SW480 (cell line): ENCODE data around the gene ZBTB25.
A peak's percentile ranks its signal among the peaks of the same experiment; 100 is the strongest.

Source experiments
- DNase-seq: peaks from one replicate; pipeline ENCODE4 v3.0.0-alpha.2; 2016; ENCODE audit warnings: low spot score

ZBTB25 gene

DNA sequence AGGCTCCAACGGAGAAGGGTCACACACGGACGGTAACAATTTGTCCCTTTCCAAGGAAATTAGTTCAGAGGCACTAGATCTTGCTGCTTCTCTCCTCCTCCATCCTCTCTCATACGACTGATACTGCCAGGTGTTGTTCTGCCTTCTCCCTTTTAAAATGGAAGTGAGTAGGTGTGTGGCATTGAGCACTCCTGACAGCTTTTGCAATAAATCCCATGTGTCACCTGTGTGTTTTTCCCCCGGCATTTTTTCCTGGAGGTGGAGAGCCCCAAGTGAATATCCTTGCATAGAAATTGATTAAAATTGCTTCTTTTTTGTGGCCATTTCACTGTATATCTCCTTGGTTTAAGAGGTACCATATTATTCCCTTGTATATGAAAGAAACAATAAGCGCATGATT is 64.5 kb downstream of the ZBTB25 start:
- DNase-seq, result no peak

DNA sequence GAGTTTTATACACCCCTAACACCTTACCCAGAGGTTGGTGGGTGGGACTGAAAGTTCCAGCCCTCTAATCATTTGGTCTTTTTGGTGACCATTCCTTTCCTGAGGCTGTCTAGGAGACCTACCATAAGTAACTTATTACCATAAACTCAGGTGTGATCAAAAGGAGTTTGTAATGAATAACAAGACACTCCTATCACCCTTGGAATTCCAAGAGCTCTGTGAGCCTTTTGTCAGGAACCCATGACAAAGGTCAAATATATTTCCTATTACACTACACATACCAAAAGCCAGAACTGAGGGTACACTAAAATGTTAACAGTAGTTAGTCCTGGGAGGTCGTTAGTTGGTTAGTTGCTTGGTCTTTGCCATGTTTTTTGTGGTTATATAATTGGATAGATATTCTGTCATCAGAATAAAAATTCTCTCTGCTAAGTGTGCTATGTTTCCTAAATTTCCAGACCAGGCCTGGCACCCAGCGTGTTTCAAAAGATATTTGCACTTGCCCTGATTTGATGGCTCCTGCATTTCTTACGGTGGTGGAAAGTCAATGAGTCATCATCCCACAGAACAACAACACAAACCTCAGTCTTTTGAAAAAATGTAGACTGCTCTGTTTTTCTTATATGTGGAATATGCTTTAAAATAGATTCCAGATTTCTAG is 65.3 kb downstream of the ZBTB25 start:
- peak; percentile 64 for DNase-seq

DNA sequence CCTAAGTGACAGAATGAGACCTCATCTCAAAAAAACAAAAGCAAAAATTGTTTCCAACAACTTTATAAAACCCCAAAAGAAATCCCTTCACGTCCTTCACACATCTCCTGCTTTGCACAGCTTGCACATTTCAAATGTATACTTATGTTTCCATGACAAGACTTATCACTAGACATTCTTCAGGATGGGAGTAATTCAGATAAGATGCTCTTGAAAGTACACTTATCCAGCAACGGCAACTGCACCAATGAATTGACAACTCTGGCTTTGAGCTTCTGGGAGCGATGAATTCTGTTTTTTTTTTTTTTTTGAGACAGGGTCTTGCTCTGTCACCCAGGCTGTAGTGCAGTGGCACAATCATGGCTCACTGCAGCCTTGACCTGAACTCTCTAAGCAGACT is 69.1 kb downstream of the ZBTB25 start:
- DNase-seq, result no peak

DNA sequence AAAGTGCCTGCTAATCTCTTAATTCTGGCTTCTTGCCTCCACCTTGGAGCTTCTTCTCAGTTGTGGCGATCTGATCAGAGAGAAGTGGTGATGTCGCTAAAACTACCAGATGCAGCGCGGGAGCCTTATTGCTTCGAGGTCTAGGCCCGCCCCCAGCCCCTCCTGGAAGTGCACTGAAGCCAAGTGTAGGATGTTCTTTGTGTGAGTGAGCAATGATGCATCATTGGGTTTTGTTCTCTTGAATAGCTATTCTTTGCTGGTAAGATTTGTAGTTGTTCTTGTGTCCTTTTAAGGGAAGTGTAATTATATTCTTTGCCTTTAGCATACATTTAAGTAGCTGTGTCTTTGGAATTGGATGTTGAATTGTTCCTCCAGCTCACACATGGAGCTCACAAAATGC is 79.7 kb downstream of the ZBTB25 start:
- no peak for DNase-seq

DNA sequence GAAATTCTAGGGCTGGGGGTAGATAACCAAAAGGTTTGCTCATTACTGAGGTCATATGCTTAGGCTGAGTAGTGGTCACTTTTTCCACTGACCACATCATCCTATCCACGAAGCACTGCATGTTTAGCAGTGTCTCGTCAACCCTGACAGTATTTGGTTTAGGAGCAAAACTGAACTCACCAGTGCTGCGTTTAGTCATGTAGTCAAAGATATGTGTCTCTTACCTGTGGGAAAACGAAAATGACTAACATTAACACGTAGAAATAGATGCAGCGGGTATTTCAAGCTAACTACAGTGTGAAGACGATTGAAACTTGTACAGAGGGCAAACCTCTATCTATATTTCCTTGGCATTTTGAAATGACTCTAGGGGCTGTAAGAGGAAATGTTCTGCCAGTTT is 80.9 kb downstream of the ZBTB25 start:
- no peak for DNase-seq

DNA sequence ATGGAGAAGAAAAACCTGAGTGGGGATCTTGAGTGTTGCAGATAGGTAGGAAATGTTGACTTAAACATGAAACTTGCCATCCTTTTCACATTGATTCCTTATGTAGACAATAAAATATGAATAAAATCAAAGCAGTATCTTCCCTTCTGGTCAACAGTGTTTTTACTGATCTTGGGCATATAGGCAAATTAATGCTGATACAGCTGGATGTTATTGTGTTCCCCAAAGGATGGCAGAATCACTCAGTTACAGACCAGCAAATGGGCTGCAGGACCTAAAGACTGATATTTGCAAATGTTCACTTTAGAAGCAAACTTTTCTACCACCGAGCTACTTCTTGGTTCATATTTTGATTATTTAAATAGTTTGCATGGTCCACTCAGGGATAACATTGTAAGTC is 81.6 kb downstream of the ZBTB25 start:
- no peak for DNase-seq

DNA sequence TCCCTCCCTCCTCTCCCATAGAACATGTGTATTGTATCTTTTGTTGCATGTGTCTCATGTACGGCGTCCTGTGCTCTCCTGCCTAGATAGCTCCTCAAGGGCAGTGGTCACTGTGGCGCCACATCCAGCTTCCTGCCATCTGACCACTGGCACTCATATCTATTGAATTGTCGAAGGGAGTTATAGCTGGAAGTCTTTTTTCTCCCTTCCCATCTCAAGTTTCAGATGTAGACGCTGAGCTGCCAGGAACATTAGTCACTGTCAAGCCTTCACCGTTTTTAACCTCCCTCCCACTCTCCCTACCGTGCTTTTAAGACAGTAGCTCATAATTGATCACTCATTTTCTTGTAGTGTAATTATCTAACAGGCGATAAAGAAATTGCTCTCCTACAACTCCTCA is 82.5 kb downstream of the ZBTB25 start:
- DNase-seq, result peak; percentile 35

DNA sequence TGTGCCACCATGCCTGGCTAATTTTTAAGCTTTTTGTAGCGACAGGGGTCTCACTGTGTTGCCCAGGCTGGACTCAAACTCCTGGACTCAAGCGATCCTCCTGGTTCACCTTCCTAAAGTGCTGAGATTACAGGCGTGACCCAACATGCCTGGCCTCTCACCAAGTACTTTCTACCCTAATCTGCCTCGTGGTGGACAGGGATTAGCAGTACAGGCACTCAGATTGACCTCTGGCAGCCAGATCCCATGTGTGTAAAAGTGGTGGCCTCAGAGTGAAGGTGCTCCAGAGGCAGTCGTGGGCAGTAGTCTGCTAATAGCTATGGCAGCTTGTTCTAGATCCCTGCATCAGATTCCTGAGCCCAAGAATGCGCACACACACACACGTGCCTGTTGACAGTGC is 84.6 kb downstream of the ZBTB25 start:
- no peak for DNase-seq

DNA sequence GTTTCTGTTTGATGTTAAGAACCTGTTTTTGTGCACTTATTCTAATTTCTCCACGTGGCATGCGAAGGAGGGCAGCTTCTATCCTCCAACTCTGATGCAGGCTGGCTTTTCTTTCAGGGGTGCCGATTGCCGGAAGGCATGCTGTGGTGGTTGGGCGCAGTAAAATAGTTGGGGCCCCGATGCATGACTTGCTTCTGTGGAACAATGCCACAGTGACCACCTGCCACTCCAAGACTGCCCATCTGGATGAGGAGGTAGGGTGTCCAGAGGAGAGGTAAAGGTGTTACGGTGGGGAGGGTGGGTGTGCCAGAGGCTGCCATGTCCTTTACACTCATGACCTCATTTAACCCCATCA is 85.9 kb downstream of the ZBTB25 start:
- no peak for DNase-seq

DNA sequence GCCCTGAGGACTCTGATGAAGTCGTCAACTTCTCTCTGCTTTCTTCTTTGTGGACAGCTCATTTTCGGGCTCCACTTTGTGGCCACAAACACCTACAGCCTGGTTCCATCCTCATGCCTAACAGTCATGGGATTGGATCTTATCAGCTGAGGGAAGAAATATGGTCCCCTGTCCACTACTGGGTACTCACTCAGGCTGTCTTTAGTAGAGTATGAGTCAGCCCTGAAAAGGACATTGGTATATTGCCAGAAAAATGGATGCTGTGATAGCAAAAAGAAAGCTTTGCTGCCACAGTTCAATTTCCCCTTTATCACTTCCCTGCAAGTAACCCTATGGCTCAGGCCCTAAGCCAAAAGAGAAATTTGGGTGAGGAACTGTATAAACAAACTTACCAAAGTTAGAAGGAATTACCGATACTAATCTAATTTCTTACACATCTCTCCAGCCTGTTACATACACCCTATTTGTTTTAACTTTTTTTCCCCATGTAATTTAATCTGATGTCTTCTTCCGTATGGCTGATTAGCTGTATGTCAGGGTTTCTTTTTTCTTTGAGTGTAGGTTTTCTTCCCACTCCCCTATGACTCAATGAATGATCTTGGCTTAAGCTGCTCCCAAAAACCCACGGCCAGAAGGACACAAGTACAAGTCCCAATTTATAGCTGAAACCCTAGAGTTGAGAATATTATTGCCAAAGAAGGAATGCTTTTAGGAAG is 86.4 kb downstream of the ZBTB25 start:
- DNase-seq, result no peak

DNA sequence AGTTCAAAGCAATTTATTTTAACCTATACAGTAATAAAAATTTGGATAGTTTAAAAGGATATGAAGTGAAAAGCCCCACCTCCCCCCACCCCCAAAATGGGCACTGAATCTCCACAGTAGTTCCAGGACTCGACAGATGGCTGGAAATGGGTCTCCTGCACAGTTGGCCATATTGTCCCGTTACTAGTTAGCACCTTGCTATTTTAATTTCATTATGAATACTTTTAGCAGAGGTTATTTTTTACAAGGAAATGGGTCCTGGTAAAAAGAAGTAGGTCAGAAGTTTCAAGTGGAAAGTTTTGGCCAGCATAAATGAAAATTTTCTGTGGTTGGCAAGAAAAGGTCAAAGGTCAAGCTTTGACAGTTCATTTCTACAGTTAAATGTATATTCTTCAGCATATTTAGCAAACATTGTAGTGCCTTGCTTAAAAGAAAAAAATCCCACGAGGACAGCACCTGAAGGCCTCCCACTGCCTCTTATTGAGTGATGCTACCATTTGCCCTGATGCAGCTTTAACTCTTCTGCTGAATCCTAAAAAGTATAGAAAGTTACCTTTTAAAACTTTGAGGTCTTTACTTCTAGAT is 87.2 kb downstream of the ZBTB25 start:
- no peak for DNase-seq

DNA sequence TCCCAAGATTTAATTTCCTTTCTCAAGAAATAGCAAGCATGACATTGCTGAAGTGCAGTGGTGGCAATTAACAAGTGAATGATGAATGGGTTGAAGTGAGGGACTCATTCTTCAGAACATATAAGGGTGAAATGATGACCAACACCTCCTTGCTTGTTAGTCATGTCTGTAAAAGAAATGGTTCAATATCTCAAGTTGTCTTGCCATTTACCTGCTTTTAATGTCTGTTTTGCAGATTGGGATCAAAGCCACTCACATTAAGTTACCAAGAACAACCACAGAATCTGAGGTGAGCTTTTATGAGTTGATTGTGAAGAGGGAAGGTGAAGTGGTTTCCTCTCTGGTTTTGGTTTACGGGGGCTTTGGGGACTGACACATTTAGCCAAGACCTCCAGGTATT is 91.4 kb downstream of the ZBTB25 start:
- DNase-seq, result no peak

DNA sequence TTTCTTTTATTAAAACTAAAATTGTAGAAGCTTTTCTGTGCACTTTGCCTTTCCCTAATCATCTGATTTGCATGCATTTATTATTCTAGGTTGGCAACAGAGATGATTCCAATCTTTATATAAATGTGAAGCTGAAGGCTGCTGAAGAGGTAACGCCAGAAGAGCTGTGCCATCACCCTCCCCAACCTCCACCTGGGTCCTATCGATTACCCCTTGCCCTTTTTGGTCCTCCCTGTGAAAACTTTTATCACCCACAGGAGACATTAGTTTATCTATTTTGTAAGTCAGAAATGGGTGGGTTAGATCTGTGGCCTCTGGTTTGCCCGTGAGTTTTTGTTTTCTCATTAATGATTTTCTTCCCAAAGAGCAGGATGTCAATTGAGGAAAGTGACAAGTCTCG is 92.6 kb downstream of the ZBTB25 start:
- DNase-seq, result no peak

DNA sequence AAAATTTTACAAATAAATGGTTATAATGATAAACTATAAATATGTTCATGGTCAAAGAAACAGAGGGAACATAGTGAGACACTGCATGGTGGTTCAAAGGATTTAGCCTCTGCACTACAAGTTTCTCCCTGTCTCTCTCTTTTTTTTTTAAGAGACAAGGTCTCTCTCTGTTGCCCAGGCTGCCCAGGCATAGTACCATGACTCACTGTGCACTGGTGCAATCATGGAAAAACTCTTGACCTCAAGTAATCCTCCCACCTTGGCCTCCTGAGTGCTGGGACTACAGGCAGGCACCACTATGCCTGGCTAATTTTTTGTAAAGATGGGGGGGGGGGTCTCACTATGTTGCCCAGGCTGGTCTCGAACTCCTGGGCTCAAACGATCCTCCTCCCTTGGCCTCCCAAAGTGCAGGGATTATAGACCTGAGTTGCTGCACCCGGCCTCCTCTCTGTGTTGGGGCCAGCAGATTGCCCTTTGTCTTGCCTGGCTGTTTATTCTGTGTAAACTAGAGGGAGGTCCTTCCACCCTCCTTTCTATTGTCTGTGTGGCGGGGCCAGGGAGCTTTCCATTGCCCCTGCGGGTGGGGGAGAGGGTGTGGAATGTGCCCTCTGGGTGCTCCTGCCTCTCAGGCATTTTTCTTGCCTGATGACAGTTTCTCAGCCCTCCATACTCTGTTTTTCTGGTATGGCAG is 93.4 kb downstream of the ZBTB25 start:
- DNase-seq, result no peak

DNA sequence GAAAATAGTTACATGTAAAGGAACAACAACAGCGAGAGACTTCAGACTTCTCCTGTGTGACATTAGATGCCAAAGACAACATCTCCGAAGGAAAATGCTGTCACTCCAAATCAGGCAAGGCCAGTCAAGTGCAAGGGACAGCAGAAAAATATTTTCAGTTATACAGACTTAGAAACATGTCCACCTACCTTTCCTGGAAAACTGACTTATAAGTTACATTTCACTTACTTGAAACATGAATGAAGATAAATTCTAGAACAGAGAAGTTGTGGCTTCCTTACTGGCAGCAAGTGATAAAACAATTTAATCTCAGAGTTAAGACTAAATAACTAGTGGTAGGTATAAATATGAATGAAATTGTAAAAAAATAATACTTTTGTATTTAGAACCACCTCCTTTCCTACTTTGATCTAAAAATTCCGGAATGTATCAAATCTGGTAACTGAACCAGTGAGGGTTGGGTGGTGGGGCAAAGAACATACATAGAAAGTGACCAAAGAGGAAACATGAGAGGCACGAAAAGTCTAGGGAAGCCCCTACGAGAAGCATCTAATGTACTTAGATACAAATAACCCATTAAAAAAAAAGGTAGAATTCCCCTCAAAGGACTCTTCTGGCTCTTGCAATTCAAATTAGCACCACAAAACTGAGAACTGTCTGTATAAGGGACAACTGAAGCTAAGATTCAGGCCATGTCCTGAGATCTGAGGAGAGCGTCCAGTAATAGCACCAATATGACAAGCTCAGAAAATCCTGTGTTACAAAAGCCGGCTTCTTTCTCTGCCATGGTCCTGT is 94.3 kb downstream of the ZBTB25 start:
- no peak for DNase-seq

DNA sequence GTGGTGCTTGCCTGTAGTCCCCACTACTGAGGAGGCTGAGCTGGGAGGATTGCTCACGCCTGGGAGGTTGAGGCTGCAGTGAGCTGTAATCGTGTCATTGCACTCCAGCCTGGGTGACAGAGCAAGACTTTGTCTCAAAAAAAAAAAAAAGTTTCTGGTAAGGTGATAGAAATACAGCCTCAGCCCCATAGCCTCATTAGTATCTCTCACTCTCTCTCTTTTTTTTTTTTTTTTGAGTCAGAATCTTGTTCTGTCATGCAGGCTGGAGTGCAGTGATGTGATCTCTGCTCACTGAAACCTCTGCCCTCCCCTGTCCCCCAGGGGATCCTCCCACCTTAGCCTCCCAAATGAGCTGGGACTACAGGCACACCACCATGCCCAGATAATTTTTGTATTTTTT is 96.3 kb downstream of the ZBTB25 start:
- DNase-seq, result no peak

DNA sequence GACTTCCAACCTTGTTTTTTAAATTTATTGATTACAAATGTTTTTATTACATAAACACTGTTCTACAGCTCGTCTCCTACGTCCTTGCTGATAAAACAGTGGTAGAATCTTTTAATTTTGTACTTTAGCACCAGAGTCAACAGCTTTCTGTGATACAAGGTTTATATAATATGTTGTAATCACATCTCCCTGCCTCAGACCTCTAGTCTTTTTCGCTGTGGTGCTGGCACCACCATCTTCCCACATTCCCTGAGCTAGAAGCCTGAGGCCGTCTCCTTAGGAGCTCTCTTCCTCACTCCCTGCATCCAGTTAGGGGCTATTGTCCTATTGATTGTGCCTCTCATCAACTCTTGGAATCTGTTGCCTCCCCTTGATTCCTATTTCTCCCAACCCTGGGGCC is 98.3 kb downstream of the ZBTB25 start:
- no peak for DNase-seq

DNA sequence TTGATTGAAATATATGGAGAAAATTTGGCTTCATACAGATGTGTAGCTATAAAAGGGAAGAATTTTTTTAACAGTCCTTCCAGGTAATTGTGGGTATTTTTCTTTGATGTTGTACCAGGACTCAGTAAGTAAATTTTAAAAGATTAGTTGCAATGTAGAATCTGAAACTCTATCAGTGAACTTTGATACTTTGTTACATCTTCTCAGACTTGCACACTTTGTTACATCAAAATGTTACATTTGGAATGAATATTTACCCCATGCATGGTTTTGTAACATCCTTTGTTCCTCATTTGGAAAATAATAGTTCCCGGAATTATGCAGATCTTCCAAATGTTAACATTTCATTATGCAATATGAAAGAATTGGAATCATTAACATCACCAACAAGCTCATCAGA is 101.7 kb downstream of the ZBTB25 start:
- DNase-seq, result no peak

DNA sequence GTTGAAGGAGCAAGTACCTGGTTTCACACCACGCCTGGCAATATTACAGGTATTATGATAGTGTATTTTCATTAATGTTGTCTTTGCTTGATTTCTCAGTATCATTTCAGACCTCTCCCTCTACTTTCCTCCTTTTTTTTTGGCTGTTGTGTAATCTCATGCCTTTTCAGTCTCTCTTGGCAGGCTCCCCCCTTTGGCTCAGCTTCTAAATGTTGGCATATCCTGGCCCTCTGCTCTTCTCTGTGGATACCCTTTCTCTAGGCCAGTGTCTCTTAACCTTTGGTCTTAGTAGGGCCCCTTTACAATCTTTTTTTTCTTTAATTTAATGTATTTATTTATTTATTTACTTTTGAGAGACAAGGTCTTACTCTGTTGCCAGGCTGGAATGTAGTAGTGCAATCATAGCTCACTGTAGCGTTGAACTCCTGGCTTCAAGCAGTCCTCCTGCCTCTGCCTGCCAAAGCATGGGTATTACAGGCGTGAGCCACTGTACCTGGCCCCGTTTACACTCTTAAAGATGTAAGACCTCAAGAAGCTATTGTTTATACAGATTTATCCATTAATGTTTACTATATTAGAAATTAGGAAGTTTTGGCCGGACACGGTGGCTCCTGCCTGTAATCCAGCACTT is 102.7 kb downstream of the ZBTB25 start:
- no peak for DNase-seq
